Measurements from ENCODE around the gene ERGIC1.
"Not testable (repeated sequence)": the region's sequence is repeated elsewhere in the genome, so short reads cannot be mapped to it uniquely, and the experiment has no call there.

The ERGIC1 gene

DNA sequence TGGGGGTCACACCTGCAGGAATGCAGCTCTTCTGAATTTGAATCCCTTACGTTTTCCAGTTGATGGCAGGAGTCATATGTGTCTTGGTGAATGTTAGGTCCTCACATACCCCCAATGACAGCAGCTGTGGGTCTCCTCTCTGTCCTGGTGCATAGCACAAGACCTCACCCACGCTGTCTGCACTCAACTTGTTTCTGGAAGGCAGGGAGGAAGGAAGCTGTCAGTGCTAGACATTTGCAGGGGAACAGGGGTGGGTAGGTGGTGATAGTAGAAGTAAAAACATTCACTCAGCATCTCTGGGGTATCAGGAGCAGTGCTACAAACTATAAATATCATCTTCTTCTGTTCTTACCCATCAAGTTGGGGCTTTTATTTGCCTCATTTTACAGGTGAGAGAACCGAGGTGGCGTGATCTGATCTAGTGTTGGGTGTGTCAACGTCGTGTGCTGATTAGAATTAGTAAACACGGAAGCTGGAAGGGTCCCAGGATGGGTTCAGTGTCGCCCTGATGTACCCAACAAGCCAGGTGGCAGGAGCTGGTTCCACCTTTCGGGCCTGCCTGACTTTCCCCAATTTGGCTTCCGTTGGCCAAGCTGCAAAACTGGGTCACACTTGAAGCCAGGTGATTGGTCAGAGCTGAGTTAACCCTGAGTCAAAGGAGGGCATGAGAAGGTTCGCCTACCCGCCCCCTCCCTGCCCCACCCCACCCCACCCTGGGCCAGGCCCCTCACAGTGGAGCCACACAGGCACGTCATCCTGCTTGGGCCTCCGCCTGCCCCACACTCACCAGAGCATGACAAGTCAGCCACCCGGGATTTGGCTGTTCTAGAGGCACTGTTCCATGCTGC lies 15.8 kb downstream of the ERGIC1 start:
- no peak for DNase-seq

DNA sequence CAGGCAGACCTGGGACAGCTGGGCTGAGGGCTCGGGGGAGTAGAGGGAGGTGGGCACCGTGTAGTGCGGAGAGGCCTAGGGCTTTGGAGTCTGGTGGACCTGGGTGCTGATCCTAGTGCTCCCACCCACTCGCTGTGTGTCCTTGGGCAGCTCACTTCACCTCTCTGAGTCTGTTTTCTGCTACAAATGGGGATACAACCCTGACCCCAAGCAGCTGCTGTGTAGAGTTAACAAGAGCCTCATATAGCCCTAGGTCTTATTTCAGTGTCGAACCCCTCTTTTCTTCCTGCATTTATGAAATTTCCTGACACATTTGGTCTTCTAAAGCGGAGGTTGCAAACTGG lies 16.4 kb downstream of the ERGIC1 start:
- no peak for DNase-seq

DNA sequence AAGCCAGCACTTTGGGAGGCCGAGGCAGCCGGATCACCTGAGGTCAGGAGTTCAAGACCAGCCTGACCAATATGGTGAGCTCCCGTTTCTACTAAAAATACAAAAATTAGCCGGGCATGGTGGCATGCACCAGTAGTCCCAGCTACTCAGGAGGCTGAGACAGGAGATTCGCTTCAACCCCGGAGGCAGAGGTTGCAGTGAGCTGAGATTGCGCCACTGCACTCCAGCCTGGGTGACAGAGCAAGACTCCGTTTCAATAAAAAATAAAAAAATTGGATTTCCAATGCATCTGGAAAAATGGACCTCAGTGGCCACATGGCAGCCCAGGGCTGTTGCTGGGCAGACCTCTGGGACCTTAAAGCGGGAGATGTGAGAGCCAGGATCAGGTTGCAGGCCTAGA lies 17.2 kb downstream of the ERGIC1 start:
- not testable (repeated sequence) for DNase-seq

DNA sequence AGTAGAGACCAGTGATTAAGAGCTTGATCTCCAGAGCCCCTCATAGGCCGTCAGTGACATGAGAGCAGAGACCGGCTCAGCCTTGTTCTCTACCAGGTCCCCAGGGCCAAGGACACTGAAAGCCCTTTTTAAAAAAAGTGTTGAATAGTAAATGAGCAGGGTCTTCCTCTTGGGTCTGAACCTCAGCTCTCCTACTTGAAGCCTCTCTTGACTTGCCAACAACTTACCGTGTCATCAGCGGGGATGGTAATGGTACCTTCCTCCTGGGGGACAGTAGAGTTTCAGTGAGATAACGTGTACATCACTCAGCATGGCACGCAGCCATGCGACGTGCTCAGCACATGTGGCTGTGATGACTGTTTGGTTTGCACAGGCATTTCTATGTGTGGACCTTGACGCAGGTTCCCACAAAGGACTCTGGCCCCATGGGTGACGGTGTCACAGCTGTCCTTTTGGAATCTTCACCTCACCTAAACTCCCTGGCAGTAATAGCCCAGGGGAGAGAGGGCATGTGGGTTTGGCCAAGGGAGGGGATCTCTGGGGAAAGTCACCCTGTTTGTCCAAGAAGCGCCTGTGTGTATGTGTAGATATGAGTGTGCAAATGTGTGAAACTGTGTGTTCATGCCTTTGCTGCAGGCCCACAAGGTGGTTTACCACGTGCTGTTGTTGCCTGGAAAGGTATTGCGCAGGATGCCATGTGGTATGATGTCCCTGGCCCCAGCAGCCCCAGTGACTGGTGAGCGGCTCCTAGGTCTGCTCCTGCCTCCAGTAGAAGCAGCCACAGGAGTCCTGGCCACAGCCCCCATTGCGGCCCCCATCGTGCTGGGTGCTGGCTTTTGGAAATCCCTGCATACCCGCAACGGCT lies 18.7 kb downstream of the ERGIC1 start:
- no peak for DNase-seq

DNA sequence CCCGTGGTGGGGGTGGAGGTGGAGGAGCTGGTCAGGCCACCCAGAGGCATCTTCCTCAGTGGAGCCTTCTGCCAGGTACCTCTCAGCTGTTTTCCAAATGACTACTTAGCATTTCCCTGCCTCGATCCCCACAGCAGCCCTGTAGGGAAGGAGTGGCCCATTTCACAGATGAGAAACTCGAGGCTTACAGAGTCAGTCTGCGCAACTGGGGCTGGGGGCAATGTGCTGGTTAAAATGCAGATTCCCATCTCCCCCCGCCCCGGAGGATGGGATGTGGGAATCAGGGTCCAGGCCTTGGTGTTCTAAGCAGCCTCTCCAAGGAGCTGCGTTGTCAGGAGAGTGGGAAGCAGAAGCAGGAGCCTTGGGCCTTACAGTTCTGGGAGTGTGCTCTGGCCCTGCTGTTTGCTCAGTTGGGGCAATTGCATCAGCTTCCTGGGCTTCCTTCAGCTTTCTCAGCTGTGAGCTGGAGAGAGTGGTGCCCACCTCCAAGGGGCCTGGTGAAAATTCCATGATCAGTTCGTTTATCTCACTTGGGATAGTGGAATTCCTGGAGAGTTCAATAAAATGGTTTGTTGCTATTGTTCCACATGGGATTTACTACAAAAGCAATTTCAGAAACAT lies 19.4 kb downstream of the ERGIC1 start:
- no peak for DNase-seq

- DNase-seq: no peak
These were observed 20.4 kb downstream of the ERGIC1 start for GRCh38 chr5:172854451-172854871.

- DNase-seq: no peak
These were observed 20.9 kb downstream of the ERGIC1 start for GRCh38 chr5:172854971-172855370.

GRCh38 chr5:172855597-172856292 lies 21.7 kb downstream of the ERGIC1 start:
- no peak for DNase-seq

DNA sequence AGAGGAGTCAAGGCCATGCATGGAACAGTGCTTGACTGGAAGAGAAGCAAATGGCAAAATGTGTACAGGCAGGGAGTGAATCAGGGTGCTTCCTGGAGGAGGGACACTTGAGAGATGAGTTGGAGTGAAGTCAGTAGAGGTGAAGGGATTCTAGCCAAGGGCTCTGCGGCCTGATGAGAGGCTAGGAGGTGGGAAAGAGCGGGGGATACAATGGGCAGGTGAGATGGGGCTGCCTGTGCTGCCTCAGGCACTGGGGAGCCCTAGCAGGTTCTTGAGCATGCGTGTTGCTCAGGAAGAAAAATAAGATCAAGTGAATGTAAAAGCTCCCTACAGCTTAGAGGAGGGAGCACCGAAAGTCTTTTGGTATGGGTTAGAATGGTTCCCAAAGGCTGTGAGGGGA lies 22.3 kb downstream of the ERGIC1 start:
- DNase-seq: no peak

GRCh38 chr5:172857982-172858381 lies 23.9 kb downstream of the ERGIC1 start:
- no peak for DNase-seq

DNA sequence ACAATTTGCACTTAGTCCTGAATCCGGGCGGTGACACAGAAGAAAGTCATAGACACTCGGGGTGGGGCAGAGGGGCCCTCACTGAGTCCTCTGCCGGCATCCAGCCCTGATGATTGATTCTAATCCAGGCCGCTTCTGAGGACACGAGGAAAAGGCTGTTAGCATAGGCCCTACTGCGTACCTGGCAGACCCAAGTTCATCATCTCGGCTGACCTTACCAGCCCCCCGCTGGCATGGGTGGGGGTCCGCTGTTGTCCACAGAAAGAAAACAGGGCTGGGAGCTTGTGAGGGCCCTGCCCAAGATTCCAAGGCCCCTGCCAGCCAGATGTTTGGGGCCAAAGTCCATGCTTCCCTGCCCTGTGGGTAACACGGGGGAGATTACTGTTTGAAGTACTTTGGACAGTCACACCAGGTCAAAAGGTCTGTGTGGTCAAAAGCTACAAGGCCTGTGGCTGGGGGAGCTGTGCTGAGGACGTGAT lies 24.5 kb downstream of the ERGIC1 start:
- DNase-seq: no peak

DNA sequence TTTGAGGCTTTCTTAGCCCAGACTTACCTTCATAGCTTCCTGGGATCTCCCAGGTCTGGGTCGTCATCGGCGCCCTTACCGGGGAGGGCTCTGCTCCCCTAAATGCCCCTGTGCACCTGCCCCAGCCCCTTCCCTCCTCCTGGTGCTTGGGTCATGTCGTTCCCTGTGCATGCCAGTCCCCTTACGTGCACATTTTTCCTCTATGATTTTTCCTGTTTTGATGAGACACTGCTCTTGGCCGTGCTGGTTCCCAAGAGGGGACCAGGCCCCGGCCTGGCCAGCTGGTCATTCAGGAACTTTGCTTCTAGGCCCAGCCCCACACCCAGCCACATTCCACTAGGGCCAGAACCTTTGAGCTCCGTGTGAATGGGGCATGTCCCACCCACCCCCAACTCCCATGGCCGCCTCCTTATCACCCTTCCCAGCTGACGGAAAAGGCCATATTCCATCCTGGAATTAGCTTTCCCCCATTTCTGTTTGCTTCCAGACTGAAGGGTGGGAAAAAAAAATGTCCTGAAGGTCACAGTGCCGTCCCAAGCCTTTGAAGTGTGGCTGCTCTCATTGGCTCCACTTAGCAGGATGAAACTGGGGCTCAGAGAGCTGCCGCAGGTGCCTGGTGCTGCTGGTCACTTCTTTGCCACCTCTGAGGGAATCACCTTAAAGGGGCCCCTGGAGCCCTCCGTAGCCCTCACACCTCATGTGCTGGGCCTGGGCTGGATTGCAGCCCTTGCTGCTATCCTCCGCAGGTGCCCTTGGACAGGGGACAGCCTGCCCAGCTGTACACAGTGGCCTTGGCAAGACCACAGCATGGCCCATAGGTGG lies 25.1 kb downstream of the ERGIC1 start:
- DNase-seq: no peak

GRCh38 chr5:172859966-172860365 lies 25.9 kb downstream of the ERGIC1 start:
- no peak for DNase-seq

GRCh38 chr5:172860520-172861443 lies 26.7 kb downstream of the ERGIC1 start:
- no peak for DNase-seq

DNA sequence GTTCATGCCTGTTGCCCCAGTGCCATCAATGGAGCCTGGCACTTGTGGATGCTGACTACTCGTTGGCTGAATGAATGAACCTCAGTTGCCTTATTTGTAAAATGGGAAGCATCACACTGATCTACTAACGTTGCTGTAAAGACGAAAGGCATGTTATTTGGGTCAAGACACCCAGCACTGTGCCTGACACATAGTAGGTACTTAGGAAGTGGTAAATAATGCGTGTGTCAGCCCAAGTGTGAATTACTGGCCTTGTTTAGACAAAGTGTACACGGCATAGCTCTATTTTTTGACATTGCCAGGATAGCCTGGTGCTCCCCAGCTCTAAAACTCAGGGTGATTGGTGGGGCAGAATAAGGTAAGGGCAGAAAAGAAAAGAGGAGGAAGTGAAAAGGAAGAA lies 27.4 kb downstream of the ERGIC1 start:
- DNase-seq: no peak

GRCh38 chr5:172862165-172862801 lies 28.2 kb downstream of the ERGIC1 start:
- DNase-seq: no peak

DNA sequence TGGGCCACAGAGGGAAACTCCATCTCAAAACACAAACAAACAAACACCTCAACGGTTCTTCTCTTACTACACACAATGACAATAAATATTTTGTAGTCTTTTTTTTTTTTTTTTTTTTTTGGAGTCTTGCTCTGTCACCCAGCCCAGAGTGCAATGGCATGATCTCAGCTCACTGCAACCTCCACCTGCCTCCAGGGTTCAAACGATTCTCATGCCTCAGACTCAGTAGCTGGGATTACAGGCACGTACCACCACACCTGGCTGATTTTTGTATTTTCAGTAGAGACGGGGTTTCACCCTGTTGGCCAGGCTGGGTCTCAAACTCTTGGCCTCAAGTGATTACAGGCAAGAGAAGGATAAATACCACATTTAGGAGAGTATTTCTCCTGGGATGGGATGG lies 30.1 kb downstream of the ERGIC1 start:
- DNase-seq: not testable (repeated sequence)

DNA sequence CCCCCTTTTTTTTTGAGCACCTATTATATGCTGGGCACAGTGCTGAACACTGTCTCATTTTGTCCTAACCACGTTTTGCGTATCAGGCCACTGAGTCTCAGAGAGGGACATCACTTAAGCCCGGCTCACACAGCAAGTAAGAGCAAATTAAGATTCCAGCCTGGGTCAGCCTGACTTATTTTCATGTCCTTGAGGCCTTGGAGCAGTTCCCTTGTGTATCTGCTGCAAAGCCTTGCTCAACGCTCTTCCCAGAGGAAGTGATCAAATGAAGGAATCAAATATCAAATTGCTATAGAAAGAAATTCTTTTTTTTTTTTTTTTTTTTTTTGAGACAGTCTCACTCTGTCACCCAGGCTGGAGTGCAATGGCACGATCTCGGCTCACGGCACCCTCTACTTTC lies 30.7 kb downstream of the ERGIC1 start:
- DNase-seq: no peak

GRCh38 chr5:172866378-172866777 lies 32.3 kb downstream of the ERGIC1 start:
- no peak for DNase-seq
